ENCODE data around the gene DLGAP4. TPM values are rescaled to one million over a fixed set of nuclear protein-coding genes. Genes with fewer than 3 reads are reported as not detected.

Gene DLGAP4
- total and polyA plus RNA-seq, 9 of the 15 experiments (the other 6 are each of a cell fraction or from before 2014, with no cell fraction given): 0.31 to 34.1 (median 4.5) TPM

- TF ChIP-seq AFF4 (CRISPR knock-in tag; IDR thresholded peaks at IDR 0.05): no peak
- TF ChIP-seq CHD1 (IDR thresholded peaks at IDR 0.05; ENCODE audit: low read length): no peak
These were observed 2.8 kb downstream of the DLGAP4 start (continued) for GRCh38 chr20:36308986-36309385.

GRCh38 chr20:36309643-36310042 lies 3.5 kb downstream of the DLGAP4 start:
- CTCF ChIA-PET (ENCODE audit: low intra/inter-chr PET ratio): no interaction called here
- no peak overlapping the region for H2AFZ ChIP-seq (ENCODE audit: low read depth, low read length)
- H3K9me1 ChIP-seq (ENCODE audit: control insufficient read depth, insufficient read depth, low read length): no peaks in the 10 kb centered on the region
- POLR2A ChIA-PET: no interaction called here
- peaks cover 0 to 21% of the 10 kb centered on the region in 2 experiments; a peak in 2 of 5 replicates for H3K4me1 ChIP-seq (replicated peaks in 1 of 2; ENCODE audit: control insufficient read depth in 2 of 2, insufficient read depth in 2 of 2, low read length in 2 of 2)
- WGBS (ENCODE audit: insufficient coverage, low coverage, missing lambda C conversion rate): 0% methylated on average over 3 of the region's 3 CpGs
- H3K4me2 ChIP-seq (ENCODE audit: insufficient read depth, low read length): no peak overlapping the region
- intact Hi-C loops (cut with micrococcal nuclease) (no loop called here), in situ Hi-C loops (cut with MboI) (no loop called here)
- H3K27ac ChIP-seq (ENCODE audit: extremely low read depth, low read depth, low read length): no peak overlapping the region
- no TSS peak for BruUV-seq (replicated peaks)
- peaks cover 15% of the 10 kb centered on the region for H4K20me1 ChIP-seq (replicated peaks; ENCODE audit: control insufficient read depth, insufficient read depth, low read length)
- H3K79me2 ChIP-seq (ENCODE audit: control insufficient read depth, insufficient read depth, low read length): no peaks in the 10 kb centered on the region
- H3K36me3 ChIP-seq (ENCODE audit: control insufficient read depth, insufficient read depth, low read length): no peaks in the 10 kb centered on the region
- DNase-seq (ENCODE audit: extremely low read depth in 1 of 4, low spot score in 3 of 4): no peak
- ATAC-seq: no peak
- no peak for FAIRE-seq
- no peak overlapping the region for H3K4me3 ChIP-seq
- H3K9ac ChIP-seq (ENCODE audit: insufficient read depth in 1 of 2, low read depth in 2 of 2, low read length in 2 of 2): no peak overlapping the region
- H3K9me3 ChIP-seq (replicated peaks; ENCODE audit: control insufficient read depth, insufficient read depth, low read depth, low read length): no peaks in the 10 kb centered on the region
- peaks cover 10 to 73% of the 10 kb centered on the region in 2 experiments; a peak in 4 of 5 replicates for H3K27me3 ChIP-seq (ENCODE audit: control insufficient read depth in 2 of 2, insufficient read depth in 2 of 2, low read length in 2 of 2)
- TF ChIP-seq CEBPG (CRISPR knock-in tag; IDR thresholded peaks at IDR 0.05): no peak
- TF ChIP-seq CEBPG (tag; conservative IDR thresholded peaks at IDR 0.05 in 1 of 2, IDR thresholded peaks at IDR 0.05 in 1 of 2): no peak
- no peak for TF ChIP-seq KLF6 (CRISPR knock-in tag; IDR thresholded peaks at IDR 0.05; ENCODE audit: borderline replicate concordance)
- no peak for TF ChIP-seq HNRNPUL1 (IDR thresholded peaks at IDR 0.05; ENCODE audit: low read length)
- no peak for TF ChIP-seq GABPB2 (CRISPR knock-in tag; conservative IDR thresholded peaks at IDR 0.05)
- TF ChIP-seq SOX6 (IDR thresholded peaks at IDR 0.05): no peak
- TF ChIP-seq, protein P1, sequence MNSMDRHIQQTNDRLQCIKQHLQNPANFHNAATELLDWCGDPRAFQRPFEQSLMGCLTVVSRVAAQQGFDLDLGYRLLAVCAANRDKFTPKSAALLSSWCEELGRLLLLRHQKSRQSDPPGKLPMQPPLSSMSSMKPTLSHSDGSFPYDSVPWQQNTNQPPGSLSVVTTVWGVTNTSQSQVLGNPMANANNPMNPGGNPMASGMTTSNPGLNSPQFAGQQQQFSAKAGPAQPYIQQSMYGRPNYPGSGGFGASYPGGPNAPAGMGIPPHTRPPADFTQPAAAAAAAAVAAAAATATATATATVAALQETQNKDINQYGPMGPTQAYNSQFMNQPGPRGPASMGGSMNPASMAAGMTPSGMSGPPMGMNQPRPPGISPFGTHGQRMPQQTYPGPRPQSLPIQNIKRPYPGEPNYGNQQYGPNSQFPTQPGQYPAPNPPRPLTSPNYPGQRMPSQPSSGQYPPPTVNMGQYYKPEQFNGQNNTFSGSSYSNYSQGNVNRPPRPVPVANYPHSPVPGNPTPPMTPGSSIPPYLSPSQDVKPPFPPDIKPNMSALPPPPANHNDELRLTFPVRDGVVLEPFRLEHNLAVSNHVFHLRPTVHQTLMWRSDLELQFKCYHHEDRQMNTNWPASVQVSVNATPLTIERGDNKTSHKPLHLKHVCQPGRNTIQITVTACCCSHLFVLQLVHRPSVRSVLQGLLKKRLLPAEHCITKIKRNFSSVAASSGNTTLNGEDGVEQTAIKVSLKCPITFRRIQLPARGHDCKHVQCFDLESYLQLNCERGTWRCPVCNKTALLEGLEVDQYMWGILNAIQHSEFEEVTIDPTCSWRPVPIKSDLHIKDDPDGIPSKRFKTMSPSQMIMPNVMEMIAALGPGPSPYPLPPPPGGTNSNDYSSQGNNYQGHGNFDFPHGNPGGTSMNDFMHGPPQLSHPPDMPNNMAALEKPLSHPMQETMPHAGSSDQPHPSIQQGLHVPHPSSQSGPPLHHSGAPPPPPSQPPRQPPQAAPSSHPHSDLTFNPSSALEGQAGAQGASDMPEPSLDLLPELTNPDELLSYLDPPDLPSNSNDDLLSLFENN (IDR thresholded peaks at IDR 0.05; ENCODE audit: low read depth in 2 of 2, low read length in 2 of 2): no peak
- TF ChIP-seq SRF (CRISPR knock-in tag; IDR thresholded peaks at IDR 0.05): no peak
- TF ChIP-seq ARHGAP35 (IDR thresholded peaks at IDR 0.05; ENCODE audit: partially characterized antibody): no peak
- TF ChIP-seq ZNF398 (CRISPR knock-in tag; IDR thresholded peaks at IDR 0.05): no peak
- no peak for TF ChIP-seq ZNF77 (CRISPR knock-in tag; IDR thresholded peaks at IDR 0.05)

Measured in K562 (cell line).